GM12892 (cell line): ENCODE data around the gene PAPPA.

Experiments
- DNase-seq: peaks from one replicate; pipeline ENCODE4 v3.0.0; 2011; ENCODE audit not compliant: insufficient read length
- FAIRE-seq: peaks from 2 replicates; lab custom pipeline; 2011; peaks lifted over from hg19 to GRCh38; lab: Jason Lieb, UNC
- POLR2A ChIP-seq: IDR thresholded peaks from 2 replicates; pipeline ENCODE4 v1.6.1; 2011; ENCODE audit warnings: low read depth, low read length, control low read depth
- POLR2AphosphoS5 ChIP-seq: IDR thresholded peaks from 2 replicates; pipeline ENCODE4 v1.6.1; 2011; ENCODE audit warnings: low read depth, low read length, control low read depth
- TAF1 ChIP-seq: IDR thresholded peaks from 2 replicates; pipeline ENCODE4 v1.6.1; 2011; ENCODE audit warnings: low read depth, mild to moderate bottlenecking, control low read depth, low read length, borderline replicate concordance

The PAPPA gene

DNA sequence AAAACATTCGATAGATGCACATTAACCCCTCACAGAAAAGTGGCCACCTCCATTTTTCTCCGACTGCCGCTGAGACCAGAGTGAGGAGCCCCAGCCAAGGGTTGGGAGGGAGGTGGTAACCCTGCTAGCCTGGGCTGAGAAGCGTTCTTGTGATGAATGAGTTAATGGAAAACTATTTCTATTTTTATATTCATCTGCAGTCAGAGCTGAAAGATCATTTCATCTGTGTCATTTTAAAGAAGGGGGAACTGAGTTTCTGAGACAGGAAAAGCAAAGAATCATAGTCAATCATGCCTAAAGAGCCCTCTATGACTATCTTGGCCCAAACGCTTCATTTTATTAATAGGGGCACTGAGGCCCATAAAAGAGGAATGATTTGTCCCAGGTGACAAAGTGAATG is 229.5 kb downstream of the PAPPA start:
- FAIRE-seq (no peak), DNase-seq (no peak)
- TF ChIP-seq POLR2A (no peak), TAF1 (no peak), POLR2AphosphoS5 (no peak)

DNA sequence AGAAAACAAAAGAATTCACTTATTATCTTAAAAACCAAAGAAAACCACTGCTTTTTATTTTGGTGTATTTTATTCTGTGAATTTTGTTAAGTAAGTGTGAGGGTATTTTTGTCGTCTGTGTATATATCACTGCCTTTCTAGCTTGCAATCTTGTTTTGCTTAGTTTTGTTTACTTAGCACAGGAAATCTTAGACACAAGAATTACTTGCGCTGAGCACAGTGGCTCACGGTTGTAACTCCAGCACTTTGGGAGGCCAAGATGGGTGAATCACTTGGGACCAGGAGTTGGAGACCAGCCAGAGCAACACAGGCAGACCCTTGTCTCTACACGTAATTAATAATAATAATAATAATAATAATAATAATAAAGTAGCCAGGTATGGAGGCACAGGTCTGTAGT is 230.3 kb downstream of the PAPPA start:
- DNase-seq, result no peak
- FAIRE-seq, result no peak
- TF ChIP-seq POLR2AphosphoS5, result no peak
- TF ChIP-seq POLR2A, result no peak
- no peak for TF ChIP-seq TAF1

DNA sequence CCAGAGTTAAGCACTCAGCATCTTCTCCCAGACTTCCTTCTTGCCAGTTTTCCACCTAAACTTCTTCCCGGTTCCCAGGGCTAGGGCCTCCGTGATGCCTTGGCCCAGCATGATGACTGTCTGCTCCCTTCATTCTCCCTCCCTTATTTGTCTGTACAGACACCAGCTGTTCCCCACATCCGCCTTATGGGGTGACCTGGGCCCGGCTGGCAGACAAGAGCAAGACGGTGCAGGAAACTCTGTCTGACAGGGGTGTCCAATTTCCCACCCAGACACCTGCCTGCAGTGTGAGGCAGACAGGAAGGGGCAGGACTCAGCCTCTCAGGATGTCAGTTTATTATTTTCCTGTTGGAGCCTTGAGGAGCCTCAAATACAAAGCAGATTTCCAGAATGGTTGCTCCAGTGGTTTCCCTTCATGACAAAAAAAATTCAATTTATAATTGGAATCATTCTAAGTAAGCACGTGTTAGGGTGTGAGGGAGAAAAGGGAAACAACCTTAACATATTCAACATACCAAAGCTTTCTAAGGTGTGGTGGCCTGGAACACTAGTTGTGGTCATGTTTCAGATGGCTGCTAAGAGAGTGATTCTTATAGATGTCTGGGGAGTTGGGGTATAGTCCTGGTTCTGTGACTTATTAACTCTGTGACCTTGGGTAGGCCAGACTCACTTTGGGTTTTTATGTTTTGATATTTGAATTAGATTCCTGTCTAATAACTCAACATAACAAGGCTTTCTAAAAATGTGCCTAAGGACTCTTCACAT is 234.5 kb downstream of the PAPPA start:
- TF ChIP-seq POLR2A, result no peak
- no peak for TF ChIP-seq TAF1
- TF ChIP-seq POLR2AphosphoS5, result no peak
- no peak for FAIRE-seq

DNA sequence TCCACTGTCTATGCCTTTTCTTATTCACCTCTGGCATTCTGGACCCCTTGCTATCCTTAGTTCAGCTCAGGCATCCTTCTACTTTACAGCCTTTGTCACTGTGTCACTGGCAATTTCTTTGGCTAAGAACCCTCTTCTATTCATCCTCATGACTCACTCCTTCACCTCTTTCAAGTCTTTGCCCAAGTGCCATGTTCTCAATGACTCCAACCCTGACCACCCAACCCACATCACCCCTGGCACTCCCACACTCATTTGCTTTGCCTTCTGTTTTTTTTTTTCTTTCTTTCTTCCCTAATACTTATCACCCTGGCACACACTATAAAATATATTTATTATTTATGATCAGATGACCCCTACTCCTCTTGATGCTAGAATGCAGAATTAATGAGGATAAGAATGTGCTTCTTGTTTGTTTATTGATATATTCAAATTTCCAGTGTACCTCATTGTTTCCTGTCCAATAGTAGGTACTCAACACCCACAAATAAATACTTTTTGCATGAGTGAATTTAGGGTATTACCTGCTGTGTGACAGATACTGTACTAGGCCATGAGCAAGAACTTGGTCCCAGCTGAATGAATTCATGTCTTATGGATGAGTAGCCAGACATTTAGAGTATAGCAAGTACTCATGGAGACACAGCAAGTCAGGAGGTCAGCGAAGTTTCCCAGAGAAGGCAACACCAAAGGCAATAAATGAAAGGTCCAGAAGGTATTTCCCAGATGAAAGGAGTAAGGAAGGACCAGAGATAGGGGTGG is 236.1 kb downstream of the PAPPA start:
- FAIRE-seq, result no peak
- TF ChIP-seq POLR2AphosphoS5 (no peak), POLR2A (no peak), TAF1 (no peak)

More for the DNA sequence above, 234.5 kb downstream of the PAPPA start:
- no peak for DNase-seq

DNA sequence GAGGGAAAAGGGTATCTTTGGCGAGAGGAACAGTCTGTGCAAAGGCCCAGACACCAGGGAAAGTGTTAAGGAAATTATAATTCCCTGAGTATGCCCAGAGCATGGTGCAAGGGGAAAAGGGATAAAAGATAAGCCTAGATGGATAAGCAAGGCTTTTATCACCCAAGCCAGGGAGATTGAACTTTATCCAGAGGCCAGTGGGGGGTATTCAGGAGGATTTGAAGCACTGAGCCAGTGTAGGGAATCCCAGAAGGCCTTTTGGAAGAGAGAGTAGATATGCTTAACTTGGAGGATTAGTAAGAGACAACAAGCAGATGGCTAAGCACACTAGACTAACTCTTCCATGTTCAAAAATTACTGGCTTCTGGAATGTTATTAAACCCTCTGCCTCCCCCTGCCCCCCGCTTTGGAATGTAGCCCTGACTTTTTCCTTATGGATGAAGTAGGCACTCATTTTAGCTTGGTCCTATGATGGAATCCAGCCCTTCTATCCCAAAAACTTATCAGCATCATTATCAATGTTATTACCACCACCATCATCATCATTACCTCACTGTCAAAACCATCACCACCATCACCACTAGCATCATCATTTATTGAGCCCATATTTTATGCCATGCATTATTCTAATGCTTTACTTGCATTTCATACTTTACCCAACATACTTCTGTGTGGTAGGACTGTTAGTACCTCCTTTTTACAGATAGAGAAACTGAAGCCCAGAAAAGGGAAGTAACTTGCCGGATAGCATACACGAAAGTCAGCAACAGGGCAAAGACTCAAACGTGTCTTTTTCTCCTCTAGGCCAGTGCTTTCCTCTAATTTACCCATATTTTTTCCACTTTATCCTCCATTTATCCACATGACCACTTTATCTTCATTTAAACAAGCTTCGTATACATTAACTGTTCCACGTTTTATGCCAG is 237.0 kb downstream of the PAPPA start:
- TF ChIP-seq POLR2AphosphoS5 (no peak), TAF1 (no peak), POLR2A (no peak)
- DNase-seq, result no peak
- FAIRE-seq, result no peak

More for the DNA sequence above, 236.1 kb downstream of the PAPPA start:
- DNase-seq, result no peak

DNA sequence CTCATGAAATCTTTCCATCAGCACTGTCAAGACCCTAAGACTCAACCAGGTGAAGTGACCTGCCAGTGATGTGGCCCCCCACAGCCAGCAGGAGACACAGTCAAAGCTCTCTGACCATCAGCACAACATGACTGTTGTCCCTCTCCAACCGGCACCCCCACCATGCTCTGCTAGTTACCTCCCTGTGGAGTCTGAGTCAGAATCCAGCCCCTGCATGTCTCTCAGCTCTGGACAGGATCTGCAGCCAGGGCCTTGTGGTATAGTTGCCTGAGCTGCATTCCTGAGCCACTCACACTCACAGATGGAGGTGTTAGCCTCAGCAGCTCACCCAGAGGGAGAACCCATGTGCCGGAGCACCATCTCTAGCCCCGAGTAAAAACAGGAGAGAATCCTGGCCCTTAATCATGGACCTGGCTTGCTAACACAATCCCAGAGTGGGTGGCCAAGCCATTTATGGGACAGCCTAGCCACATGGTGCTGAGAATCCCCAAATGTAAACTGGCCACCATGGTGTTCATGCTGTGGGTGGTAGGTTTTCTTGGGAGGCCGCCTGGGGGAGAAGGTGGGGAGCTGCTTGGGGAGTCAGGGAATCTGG is 237.8 kb downstream of the PAPPA start:
- DNase-seq (no peak), FAIRE-seq (no peak)
- TF ChIP-seq TAF1 (no peak), POLR2AphosphoS5 (no peak), POLR2A (no peak)

DNA sequence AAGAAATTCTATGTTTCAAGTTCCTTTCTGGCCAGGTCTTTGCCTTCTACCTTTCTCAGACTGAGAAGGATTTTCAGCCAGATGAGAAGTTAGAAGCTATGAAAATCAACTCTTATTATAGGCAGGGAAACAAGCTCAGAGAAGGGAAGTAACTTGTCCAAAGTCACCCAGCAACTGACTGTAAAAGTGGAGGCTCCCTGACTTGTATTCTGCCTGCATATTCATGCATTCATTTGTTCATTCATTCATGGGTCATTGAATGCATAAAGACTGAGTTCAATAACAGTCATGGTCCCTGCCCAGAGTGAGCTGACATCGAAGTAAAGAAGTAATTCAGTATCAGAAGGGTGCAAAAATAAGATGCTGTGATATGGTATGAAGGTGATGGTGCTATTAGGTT is 239.6 kb downstream of the PAPPA start:
- FAIRE-seq (no peak), DNase-seq (no peak)
- TF ChIP-seq POLR2A (no peak), POLR2AphosphoS5 (no peak), TAF1 (no peak)

DNA sequence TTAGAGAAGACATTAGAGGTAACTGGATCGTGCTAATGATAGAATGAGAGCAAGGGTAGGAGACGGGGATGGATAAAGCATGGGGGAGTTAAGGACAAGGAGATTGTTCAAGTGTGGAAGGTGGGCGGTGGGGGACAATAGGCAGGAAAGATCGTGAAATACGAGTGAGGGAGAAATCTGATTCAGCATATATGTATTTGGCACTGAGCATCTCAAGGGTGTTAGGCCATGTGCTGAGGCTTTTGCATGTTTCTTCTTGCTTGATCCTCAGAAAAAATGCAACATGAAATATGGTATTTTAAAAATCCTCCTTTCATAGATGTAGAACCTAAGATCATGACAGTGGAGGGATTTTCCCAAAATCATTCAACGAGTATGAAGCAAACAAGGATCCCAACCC is 240.5 kb downstream of the PAPPA start:
- no peak for TF ChIP-seq POLR2A
- TF ChIP-seq TAF1, result no peak
- TF ChIP-seq POLR2AphosphoS5, result no peak
- FAIRE-seq, result no peak
- no peak for DNase-seq

DNA sequence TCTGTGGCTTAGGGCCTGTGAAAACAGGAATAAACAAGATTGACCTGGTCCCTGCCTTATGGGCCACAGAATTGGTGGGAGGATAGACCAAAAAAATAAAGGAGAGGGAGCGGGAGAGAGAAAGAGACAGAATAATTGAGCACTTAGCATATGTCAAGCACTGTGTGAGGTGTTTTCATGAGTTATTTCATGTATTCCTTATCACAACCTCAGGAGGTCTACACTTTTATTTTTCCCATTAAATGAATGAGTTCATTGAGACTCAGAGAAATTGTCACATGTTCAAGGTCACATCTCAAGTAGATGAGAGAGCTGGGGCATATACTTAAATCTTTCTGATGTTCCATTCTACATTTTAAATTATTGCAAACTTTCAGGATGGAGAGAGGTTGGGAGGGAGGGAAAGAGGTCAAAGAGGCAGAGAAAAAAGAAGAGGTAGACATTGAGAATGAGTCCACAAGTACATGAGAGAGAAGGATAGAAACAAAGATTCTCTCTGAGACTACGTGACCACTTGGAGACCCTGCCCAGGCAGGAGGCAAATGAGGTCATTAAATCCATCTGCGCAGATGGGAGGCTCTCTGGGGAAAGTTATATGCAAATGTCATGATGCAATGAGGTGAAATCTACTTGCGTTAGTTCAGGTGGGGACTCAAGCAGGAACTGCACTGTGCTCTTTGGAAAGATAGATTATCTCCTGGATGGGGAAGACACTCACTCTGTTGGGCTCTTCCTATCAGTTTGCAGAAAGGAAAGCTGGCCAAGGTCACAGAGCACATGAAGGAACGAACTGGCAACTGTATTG is 241.5 kb downstream of the PAPPA start:
- TF ChIP-seq TAF1, result no peak
- TF ChIP-seq POLR2AphosphoS5, result no peak
- DNase-seq (no peak), FAIRE-seq (no peak)

DNA sequence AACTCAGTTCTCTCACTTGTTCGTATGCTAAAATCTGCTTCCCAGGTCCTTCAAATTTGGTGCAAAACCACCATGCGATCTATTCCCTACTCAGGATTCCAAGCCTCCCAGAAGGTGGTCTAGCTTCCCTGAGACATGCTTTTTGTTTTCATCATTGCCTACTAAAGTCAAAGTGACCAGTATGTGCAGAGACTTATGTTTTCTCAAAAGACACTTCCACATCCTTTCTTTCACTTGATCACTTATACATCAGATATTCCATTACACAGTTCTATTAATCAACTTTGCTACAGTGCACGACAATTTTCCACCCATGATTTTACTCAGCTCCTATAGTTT is 242.1 kb downstream of the PAPPA start:
- FAIRE-seq (no peak), DNase-seq (no peak)
- TF ChIP-seq TAF1 (no peak), POLR2A (no peak), POLR2AphosphoS5 (no peak)

DNA sequence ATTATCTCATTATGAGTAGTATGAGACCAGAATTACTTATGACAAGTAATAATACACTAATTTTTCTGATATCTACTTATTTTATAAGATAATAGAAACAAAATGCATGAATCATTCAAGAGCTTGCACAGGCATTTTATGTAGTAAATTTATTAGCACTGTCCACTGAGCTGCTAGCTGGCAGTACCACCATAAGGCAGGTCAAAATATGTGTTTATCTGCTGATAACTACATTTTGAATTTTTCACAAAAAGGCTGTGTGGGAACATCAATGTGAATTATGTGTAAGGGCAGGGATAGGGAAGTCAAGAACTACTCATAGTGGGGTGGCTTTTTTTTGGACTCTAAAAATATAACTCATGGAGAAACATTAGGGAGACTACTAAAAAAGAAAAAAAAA is 249.6 kb downstream of the PAPPA start:
- no peak for TF ChIP-seq TAF1
- TF ChIP-seq POLR2A, result no peak
- no peak for TF ChIP-seq POLR2AphosphoS5
- no peak for DNase-seq
- FAIRE-seq, result no peak
